Upper lobe of right lung (tissue), 1 donor: ENCODE results near the gene GJA9. TPM values are rescaled to one million over a fixed set of nuclear protein-coding genes. Genes with fewer than 3 reads are reported as not detected.

Experiments used
- ATAC-seq: fragments of 200-7000 bp; cut with Tn5 transposase; one replicate; pipeline ENCODE4 v1.9.1; 2020; ENCODE audit warnings: mild to moderate bottlenecking, moderate library complexity
- DNase-seq: peaks from one replicate; pipeline ENCODE4 v3.0.0-alpha.2; 2020
- H3K27ac ChIP-seq: fragments of 200-600 bp; one replicate; pipeline ENCODE4 v1.8.0; 2022
- H3K27me3 ChIP-seq: fragments of 200-600 bp; one replicate; pipeline ENCODE4 v1.8.0; 2022; ENCODE audit warnings: mild to moderate bottlenecking
- H3K36me3 ChIP-seq: fragments of 200-600 bp; one replicate; pipeline ENCODE4 v1.8.0; 2022
- H3K4me1 ChIP-seq: fragments of 200-600 bp; one replicate; pipeline ENCODE4 v1.8.0; 2022
- H3K4me3 ChIP-seq: fragments of 200-600 bp; one replicate; pipeline ENCODE4 v1.8.0; 2022; ENCODE audit warnings: mild to moderate bottlenecking
- H3K9me3 ChIP-seq: fragments of 200-600 bp; one replicate; pipeline ENCODE4 v1.8.0; 2022
- CTCF ChIP-seq: fragments of 200-600 bp; IDR thresholded peaks from one replicate; pipeline ENCODE4 v1.8.0; 2022; ENCODE audit warnings: antibody characterized with exemption
- intact Hi-C: fragments of 100-400 bp; cut with DNase I; formaldehyde crosslinking; loops from one replicate; pipeline ENCODE4 v1.11.0; 2022
- total RNA-seq: library from RNA; stranded (reverse); fragmentation: NEBNext Ultra II Directional; extraction: Animal tissue kit (Norgen Biotek cat#: 25700); gene quantifications from one replicate; pipeline ENCODE4 v1.2.1, GENCODE V29; 2021
- donor health status: DM: no; HTN: yes; CAD: no; lungs with severe emphysema.

GJA9 gene
- total RNA-seq, 1 donor from 2014 or later = not detected

- Histone ChIP-seq H3K4me1 (no peaks in the 10 kb centered on the region), H3K36me3 (no peaks in the 10 kb centered on the region), H3K27me3 (no peaks in the 10 kb centered on the region), H3K27ac (no peak overlapping the region), H3K9me3 (no peaks in the 10 kb centered on the region), H3K4me3 (no peak overlapping the region)
- DNase-seq (no peak), ATAC-seq (no peak)
- TF ChIP-seq CTCF = no peak
- intact Hi-C loops = no loop called here
These were observed 10.4 kb upstream of the GJA9 start for GRCh38 chr1:38891753-38892152.

- intact Hi-C loops = no loop called here
- Histone ChIP-seq H3K9me3 (no peaks in the 10 kb centered on the region), H3K36me3 (no peaks in the 10 kb centered on the region), H3K27ac (no peak overlapping the region), H3K4me3 (no peak overlapping the region), H3K4me1 (no peaks in the 10 kb centered on the region), H3K27me3 (no peaks in the 10 kb centered on the region)
- DNase-seq (no peak), ATAC-seq (no peak)
- TF ChIP-seq CTCF = no peak
These were observed 8.2 kb upstream of the GJA9 start for GRCh38 chr1:38889589-38889988.

- no peak for TF ChIP-seq CTCF
- no peak overlapping the region for H3K4me3 ChIP-seq
- H3K9me3 ChIP-seq = no peaks in the 10 kb centered on the region
- intact Hi-C loops = no loop called here
- no peaks in the 10 kb centered on the region for H3K27me3 ChIP-seq
- no peak overlapping the region for H3K27ac ChIP-seq
- H3K4me1 ChIP-seq = no peaks in the 10 kb centered on the region
- H3K36me3 ChIP-seq = no peaks in the 10 kb centered on the region
- no peak for ATAC-seq
- no peak for DNase-seq
These were observed 7.3 kb upstream of the GJA9 start for GRCh38 chr1:38888423-38889333.

- Histone ChIP-seq H3K9me3 (no peaks in the 10 kb centered on the region), H3K27ac (no peak overlapping the region), H3K4me1 (no peaks in the 10 kb centered on the region), H3K27me3 (no peaks in the 10 kb centered on the region), H3K4me3 (no peak overlapping the region), H3K36me3 (no peaks in the 10 kb centered on the region)
- no peak for DNase-seq
- no peak for ATAC-seq
- TF ChIP-seq CTCF = no peak
- intact Hi-C loops = no loop called here
These were observed 3.7 kb upstream of the GJA9 start for GRCh38 chr1:38885092-38885491.

GRCh38 chr1:38875811-38876210 is 5.6 kb downstream of the GJA9 start:
- Histone ChIP-seq H3K27ac (no peak overlapping the region), H3K9me3 (no peaks in the 10 kb centered on the region), H3K36me3 (no peaks in the 10 kb centered on the region), H3K4me3 (no peak overlapping the region), H3K27me3 (no peaks in the 10 kb centered on the region), H3K4me1 (peaks cover 11% of the 10 kb centered on the region)
- TF ChIP-seq CTCF = no peak
- intact Hi-C loops = no loop called here
- no peak for ATAC-seq
- DNase-seq = no peak
